Measurements from ENCODE around the gene CORO7.

The CORO7 gene

DNA sequence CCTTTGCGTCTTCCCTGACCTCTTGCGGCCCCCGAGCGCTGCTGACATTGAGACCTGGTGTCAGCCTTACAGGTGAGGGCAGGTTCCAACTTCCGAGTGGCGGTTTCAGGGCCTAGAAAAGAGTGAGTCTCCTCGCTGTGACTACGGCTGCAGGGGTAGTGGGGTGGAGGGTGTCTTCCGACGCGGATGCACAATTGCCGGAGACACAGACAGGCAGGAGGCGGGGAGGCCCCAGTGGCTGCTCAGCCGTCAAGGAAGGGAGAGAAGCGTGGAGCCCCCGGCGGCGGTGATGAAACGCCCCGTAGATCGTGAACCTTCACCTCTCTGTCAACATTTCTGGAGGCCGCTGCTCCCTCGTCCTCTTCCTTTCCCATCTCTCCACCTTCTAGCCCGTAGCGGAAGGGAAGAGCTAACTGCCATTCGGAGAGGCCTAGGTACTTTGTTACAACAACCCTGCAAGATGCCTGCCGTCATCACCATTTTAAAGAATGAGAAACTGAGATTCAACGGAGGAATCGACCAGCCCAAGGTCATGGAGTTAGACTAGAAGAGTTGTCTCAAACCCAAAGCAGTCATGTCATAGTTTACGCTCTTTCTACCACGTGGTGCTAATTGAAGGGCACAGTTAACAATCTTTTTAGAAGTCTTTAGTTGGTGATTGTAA lies 9.8 kb upstream of the CORO7 start:
- DNase-seq (no peak), ATAC-seq (peak; percentile 15)

GRCh38 chr16:4425378-4426020 lies 9.1 kb upstream of the CORO7 start, which contains the start of gene DNAJA3:
DNAJA3 (plus strand) TSS chr16:4425868; CDS start chr16:4425882, 14 bp downstream.
- ATAC-seq (peak; percentile 96), DNase-seq (peak; percentile 95)

DNA sequence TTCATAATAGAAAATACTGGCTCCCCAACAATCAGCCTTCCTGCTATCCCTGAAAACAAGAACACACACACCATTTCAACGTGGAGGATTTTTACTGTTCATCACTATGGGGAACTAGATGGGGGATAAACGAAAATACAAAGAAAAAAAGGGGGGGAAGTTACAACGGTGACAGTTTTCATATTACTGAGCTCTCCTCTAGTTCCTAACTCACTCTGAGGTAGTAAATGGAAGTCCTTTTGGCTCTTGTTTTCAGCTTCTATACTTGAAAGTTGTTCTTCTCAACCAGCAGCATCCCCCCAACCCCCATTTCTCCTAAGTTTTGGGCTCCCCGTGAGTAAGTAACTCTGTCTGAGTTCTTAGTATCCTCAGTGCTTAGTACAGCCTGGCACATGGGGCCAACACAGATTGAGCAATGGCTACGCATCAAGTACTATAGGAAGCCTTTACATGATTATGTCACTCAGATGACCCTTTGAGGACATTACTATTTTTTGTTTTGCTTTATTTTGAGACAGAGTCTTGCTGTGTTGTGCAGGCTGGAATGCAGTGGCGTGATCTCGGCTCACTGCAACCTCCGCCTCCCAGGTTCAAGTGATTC lies 4.2 kb upstream of the CORO7 start:
- ATAC-seq (no peak), DNase-seq (no peak)

DNA sequence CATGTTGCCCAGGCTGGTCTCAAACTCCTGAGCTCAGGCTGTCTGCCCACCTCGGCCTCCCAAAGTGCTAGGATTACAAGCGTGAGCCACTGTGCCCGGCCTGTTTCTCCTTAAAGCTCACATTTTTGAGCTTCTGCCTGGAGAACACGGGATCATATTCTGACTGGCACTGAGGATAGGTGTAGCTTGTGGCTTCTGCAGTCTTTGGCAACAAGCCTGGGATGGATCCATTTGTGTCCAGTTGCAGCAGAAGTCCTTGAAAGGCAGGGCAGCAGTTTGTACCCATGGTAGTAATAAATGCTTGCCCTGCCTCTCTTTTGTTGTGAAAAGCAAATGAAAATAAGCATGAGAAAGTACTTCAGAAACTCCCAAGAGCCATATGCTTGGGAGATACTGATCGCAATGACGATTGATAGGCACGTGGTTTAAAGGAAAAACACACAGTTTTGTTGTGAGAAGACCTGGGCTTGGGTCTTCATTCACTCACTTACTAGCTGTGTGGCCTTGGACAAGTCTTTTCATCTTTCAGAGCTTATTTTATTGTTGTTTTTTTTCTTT lies 3.1 kb upstream of the CORO7 start:
- ATAC-seq (no peak), DNase-seq (no peak)

DNA sequence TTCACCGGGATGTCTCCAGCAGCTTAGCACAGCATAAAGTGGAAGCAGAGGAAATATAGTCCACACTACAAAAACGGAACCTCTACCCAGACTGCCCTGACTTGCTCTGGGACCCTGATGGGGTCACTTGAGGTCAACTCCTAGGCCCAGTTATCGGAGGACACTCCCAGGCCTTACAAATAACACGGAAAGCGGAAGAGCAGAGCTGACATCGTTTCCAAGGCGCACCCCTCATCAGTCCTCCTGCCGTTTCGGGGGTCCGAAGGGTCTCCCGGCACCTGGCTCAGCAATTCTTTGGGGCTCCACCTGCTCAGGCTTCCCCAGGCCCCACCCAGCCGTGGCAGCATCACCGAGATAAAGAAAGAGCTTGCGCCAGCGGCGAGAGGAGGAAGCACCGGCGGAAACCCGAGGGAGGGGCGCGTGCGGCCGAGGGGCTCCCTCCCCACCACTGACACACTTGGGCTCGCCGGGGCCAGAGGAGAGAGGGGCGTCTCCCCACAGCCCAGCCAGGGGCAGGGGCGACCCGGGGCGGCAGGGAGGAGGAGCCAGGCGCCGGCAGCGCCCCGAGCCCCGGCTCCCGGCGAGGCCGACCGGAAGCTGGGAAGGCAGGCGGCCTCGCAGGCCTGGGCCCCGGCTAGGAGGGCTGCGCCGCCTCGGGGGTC lies 727 bp downstream of the CORO7 start:
- peak; percentile 70 for DNase-seq
- ATAC-seq, result no peak

DNA sequence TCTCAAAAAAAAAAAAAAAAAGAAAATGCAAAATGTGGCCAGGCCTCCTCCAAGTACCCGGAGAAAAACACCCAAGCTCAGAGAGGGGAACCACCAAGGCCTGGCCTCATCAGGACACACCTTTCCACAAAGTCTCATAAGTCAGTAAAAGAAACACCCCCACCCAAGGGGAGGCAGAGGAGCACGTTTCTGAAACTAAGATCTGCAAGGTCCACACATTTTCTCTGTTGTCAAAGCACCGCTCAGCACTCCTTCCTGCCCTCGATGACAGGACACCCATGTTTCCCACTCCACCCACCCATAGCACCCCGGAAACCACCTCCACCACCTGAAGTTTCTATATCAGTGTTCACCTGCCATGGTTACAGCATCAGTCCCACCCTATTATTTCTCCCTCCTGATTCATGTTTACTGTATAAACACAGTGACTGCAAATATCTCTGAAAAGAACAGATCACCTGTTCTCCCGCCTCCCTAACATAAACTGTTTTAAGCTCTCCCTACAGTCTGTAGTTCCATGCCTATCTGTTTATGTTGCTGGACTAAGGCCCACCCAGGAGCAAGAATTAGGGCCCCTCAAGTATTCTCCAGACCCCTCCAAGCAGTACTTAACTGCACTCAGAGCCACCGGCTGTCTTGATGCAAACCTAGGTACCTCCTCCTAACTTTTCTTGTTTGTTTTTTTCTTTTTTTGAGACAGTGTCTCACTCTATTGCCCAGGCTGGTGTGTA lies 2.0 kb downstream of the CORO7 start:
- peak; percentile 75 for ATAC-seq

DNA sequence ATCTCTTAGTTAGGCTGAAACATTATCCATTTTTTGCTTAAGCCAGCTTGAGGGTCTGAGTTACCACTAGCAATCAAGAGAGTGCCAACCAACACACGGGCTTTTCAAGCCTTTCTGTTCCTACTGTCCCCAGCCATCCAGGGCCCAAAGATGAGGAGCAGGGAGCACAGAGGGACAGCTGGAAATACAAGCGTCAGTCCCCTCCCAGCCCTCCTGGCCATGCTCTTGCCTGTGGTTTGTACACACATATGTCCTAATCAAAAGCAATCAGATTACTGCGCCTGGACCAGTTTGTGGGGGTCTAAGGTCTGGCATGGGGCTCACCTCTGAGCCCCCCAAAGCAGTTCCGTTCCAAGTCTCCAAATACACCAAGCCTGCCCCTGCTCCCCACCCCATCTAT lies 3.5 kb downstream of the CORO7 start:
- ATAC-seq, result no peak
- no peak for DNase-seq

More for the DNA sequence above, 2.0 kb downstream of the CORO7 start:
- DNase-seq, result peak; percentile 81

DNA sequence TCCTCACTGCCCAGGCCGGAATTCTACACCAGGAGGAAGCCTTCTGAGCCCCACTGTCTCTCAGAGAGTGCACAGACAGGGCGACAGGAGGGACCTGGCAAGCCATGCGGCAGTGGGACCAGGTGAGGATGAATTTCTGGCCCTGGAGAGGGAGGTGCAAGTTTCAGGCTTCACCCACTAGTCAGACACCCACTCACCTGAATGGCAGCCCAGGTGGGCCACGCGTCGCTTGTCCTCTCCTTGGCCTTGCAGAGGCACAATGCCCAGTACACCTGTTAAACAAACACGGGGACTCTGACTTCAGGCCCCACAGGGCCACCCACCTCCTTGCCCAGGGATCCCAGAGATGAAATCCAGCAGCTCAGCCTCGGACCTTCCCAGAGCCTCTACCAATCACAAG lies 4.2 kb downstream of the CORO7 start:
- no peak for DNase-seq
- no peak for ATAC-seq

- DNase-seq, result no peak
- ATAC-seq, result no peak
These were observed 4.7 kb downstream of the CORO7 start for GRCh38 chr16:4411684-4412083.

- no peak for DNase-seq
- ATAC-seq, result no peak
These were observed 5.9 kb downstream of the CORO7 start for GRCh38 chr16:4410335-4411075.

DNA sequence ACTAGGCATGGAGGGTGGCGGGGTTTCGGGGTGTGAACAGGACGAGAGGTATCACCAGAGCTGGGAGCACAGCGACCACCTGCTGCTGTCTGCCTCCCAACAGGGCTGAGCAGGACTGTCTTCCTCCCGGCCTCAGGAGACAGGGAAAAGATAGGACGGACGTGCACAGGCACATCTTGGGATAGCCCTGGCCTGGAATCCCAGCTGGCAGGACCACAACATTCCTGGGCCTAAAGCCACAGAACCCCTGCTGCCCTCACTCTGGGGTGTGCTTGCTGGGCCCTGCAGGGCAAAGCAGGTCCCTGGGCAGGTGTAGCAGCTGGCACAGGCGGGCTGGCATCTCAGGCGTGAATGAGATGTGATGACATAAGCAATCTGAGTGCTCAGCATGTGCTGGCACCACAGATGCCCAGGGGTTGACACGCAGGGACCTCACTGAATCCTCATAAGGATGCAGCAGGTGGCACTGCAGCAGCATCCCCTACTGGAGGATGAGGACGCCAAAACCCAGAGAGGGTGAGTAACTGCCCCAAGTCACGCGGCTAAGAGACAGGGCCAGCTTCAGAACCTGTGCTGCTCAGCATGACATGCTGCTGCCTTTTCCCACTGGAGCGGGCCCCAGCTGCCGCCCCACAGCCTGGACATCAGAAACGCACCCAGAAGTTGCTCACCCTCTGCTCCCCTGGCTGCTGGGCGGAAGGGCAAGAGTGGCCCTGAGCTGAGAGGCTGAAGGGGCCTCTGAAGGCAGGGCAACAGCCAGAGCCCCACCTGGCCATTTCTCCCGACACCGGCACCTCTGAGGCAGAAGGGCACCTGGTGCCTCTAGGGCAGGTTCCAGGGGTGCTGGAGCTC lies 7.1 kb downstream of the CORO7 start:
- ATAC-seq (no peak), DNase-seq (no peak)

DNA sequence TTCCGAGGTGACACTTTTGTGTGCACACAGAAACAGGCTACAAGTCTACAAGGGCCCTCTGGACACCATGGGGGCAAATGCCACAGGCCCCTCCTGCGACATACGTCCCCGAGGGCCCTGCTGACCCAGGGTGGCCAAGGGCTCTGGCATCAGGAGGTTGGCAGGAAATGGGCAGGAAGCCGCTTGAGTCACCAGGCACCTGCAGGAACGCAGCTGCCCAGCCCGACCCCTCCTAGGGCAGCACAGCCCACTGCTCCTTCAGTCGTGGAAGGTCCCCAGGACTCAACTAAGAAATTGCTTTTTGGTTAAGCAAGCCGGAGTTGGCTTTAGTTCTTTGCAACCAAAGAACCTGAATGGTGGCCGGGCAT lies 8.1 kb downstream of the CORO7 start:
- no peak for ATAC-seq
- no peak for DNase-seq

GRCh38 chr16:4407543-4408322 lies 8.7 kb downstream of the CORO7 start:
- ATAC-seq, result no peak
- no peak for DNase-seq

DNA sequence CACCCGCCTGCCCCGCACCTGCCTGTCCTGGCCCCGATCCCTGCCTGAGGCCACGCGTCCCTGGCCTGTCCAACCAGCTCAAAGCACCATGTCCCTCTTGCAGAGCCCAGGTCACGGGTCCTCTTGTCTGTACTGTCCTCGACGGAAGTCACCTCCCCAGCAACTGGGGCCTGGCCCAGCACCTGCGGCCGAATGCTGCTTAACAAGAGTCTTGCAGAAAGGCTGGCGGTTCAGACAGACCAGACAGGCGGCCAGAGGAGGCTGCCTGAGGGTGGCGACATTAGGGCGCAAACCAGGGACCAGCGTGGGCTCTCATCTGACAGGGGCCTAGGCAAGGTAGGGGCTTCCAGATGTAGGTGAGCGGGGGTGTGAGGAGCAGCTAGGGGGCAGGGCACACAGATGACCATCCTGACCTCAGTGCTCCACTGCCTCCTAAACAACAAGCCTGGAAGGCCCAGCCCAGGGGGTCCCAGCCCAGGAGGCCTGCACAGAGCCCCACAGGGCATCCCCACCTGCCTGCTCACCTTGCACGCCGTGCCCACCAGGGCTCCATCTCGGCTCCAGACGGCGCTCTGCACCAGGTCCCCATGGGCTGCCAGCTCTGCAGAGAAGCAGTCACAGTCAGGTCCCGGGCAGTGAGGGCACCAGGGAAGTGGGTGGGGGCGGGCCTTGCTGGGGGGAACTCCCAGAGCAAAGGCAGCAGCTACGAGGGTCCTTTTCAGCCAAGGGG lies 11.3 kb downstream of the CORO7 start:
- no peak for DNase-seq
- ATAC-seq, result no peak

GRCh38 chr16:4404247-4404966 lies 12.0 kb downstream of the CORO7 start:
- peak; percentile 44 for ATAC-seq

DNA sequence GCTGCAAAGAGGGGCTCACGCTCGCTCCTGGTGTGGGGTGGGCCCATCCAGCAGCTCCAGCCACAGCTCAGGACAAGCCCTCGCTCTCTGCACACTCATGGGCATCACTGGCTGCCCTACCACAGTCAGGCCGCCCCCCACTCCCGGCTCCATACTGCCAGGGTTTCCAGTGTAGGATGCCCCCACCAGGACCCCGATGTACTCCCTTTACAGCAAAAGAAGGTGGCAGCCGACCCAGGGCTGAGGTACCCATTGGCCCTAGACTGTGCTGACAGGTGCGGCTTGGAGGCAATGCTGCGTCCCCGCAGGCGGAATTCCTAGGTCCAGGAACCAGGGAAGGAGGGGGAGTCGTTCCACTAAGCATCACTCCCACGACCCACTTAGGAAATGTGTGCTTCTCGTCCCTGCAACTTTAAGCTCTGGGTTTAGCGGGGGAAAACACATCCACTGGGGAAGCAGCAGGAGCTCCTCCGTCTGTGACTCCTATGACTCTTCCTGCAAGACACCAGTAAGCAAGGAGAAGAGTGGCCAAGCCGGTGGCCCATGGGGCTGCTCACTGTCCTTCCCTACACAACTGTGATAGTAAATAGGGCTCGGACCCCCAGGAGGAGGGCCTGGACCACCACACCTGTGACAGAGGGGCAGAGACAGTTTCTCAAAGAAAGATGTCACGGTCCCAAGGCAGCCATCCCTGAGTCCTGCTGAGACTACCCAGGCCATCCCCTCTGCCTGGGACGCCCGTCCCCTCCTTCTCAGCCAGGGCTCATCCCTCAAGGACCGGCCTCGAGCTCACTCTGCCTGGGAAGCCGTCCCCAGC lies 13.1 kb downstream of the CORO7 start:
- DNase-seq (no peak), ATAC-seq (no peak)

More at GRCh38 chr16:4404247-4404966, 12.0 kb downstream of the CORO7 start:
- DNase-seq, result peak; percentile 58

GRCh38 chr16:4402439-4403132 lies 13.8 kb downstream of the CORO7 start:
- ATAC-seq (peak; percentile 73), DNase-seq (peak; percentile 84)
